ENCODE results near the gene PAGE4.

- no peak for TF ChIP-seq ZNF24 (tag by site-specific recombination; IDR thresholded peaks at IDR 0.05)
- TF ChIP-seq ZNF146 (tag by site-specific recombination; IDR thresholded peaks at IDR 0.05), result no peak
- no peak for TF ChIP-seq ZEB2 (tag by site-specific recombination; IDR thresholded peaks at IDR 0.05)
- no peak for TF ChIP-seq ZNF274 (IDR thresholded peaks at IDR 0.05; ENCODE audit: low read length)
- TF ChIP-seq ZNF274 (tag by site-specific recombination; IDR thresholded peaks at IDR 0.05; ENCODE audit: borderline replicate concordance), result no peak
Observed at GRCh38 chrX:49876750-49877149, 47.6 kb downstream of the PAGE4 start.

Measured in HEK293 (cell line).